Measurements from ENCODE around the gene HPD.
"Not testable (repeated sequence)": the region's sequence is repeated elsewhere in the genome, so short reads cannot be mapped to it uniquely, and the experiment has no call there.

DNA sequence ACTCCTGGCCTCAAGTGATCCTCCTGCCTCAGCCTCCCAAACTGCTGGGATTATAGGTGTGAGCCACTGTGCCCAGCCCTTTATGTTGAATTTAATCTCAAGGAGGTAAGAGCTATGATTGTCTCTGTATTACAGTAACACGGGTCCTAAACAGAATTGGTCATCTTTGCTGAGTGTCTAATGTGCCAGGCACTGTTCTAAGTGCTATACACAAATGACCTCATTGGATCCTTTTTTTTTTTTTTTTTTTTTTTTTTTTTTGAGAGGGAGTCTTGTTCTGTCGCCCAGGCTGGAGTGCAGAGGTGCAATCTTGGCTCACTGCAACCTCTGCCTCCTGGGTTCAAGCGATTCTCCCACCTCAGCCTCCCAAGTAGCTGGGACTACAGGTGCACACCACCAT lies 6.3 kb downstream of the HPD start:
- TF ChIP-seq POLR2A (IDR thresholded peaks at IDR 0.05; ENCODE audit: extremely low read depth, insufficient read length); CTCF (IDR thresholded peaks at IDR 0.05; ENCODE audit: low read depth, low read length): not testable (repeated sequence)
